ENCODE measurements around the gene MOGAT1. TPM values are rescaled to one million over a fixed set of nuclear protein-coding genes. Genes with fewer than 3 reads are reported as not detected.
A peak's percentile ranks its signal among the peaks of the same experiment; 100 is the strongest.

The MOGAT1 gene
- total and polyA plus RNA-seq, 9 of the 15 experiments (the other 6 are each of a cell fraction or from before 2014, with no cell fraction given): not detected

DNA sequence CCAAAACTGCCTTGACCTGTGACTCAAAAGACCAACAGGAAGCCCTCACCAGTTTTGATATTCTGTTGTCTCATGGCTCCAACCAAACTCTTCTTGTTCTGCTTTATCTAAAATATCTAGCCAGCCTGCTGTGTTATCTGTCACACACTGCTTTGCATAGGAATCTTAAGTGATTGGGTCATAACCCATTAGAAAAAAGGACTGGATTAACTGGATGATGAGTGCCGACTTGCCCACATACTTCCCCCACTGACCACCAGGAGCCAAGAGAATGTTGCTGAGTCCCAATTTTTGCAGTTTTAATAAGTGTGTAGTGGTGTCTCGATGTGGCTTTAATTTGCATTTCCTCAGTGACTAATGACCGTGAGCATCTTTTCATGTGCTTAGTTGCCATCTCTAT is 6.5 kb downstream of the MOGAT1 start (continued):
- TF ChIP-seq, protein P1, sequence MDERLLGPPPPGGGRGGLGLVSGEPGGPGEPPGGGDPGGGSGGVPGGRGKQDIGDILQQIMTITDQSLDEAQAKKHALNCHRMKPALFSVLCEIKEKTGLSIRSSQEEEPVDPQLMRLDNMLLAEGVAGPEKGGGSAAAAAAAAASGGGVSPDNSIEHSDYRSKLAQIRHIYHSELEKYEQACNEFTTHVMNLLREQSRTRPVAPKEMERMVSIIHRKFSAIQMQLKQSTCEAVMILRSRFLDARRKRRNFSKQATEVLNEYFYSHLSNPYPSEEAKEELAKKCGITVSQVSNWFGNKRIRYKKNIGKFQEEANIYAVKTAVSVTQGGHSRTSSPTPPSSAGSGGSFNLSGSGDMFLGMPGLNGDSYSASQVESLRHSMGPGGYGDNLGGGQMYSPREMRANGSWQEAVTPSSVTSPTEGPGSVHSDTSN (CRISPR knock-in tag; IDR thresholded peaks at IDR 0.05; ENCODE audit: low read depth): no peak
- TF ChIP-seq, protein P1 (tag; conservative IDR thresholded peaks at IDR 0.05; ENCODE audit: low read depth): no peak
- TF ChIP-seq KLF13 (tag; IDR thresholded peaks at IDR 0.05; ENCODE audit: borderline replicate concordance, low read depth) (no peak), RBM22 (IDR thresholded peaks at IDR 0.05; ENCODE audit: low read depth, low read length, poor library complexity, severe bottlenecking) (no peak), RCOR1 (IDR thresholded peaks at IDR 0.05; ENCODE audit: borderline replicate concordance in 1 of 2, low read depth in 2 of 2, low read length in 2 of 2) (no peak), CHD2 (IDR thresholded peaks at IDR 0.05; ENCODE audit: low read depth, low read length) (no peak), ZNF444 (CRISPR knock-in tag; IDR thresholded peaks at IDR 0.05) (no peak), EZH2 (IDR thresholded peaks at IDR 0.05; ENCODE audit: borderline replicate concordance, low read depth, low read length) (no peak), PTTG1 (tag; IDR thresholded peaks at IDR 0.05; ENCODE audit: low read depth) (no peak), ZNF316 (IDR thresholded peaks at IDR 0.05) (peak; percentile 31; the same call in 1 of the 2 replicates), C11orf30 (IDR thresholded peaks at IDR 0.05; ENCODE audit: low read depth) (peak; percentile 26; the same call in 1 of the 2 replicates), LCOR (CRISPR knock-in tag; IDR thresholded peaks at IDR 0.05) (no peak), ZNF696 (CRISPR knock-in tag; conservative IDR thresholded peaks at IDR 0.05) (no peak), NR2C1 (IDR thresholded peaks at IDR 0.05) (no peak), NR2C1 (tag; IDR thresholded peaks at IDR 0.05) (no peak)
- TF ChIP-seq, protein P2, sequence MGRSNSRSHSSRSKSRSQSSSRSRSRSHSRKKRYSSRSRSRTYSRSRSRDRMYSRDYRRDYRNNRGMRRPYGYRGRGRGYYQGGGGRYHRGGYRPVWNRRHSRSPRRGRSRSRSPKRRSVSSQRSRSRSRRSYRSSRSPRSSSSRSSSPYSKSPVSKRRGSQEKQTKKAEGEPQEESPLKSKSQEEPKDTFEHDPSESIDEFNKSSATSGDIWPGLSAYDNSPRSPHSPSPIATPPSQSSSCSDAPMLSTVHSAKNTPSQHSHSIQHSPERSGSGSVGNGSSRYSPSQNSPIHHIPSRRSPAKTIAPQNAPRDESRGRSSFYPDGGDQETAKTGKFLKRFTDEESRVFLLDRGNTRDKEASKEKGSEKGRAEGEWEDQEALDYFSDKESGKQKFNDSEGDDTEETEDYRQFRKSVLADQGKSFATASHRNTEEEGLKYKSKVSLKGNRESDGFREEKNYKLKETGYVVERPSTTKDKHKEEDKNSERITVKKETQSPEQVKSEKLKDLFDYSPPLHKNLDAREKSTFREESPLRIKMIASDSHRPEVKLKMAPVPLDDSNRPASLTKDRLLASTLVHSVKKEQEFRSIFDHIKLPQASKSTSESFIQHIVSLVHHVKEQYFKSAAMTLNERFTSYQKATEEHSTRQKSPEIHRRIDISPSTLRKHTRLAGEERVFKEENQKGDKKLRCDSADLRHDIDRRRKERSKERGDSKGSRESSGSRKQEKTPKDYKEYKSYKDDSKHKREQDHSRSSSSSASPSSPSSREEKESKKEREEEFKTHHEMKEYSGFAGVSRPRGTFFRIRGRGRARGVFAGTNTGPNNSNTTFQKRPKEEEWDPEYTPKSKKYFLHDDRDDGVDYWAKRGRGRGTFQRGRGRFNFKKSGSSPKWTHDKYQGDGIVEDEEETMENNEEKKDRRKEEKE (IDR thresholded peaks at IDR 0.05; ENCODE audit: borderline replicate concordance in 1 of 2, control insufficient read depth in 1 of 2, low read depth in 2 of 2, low read length in 1 of 2): no peak
- TF ChIP-seq, protein P3, sequence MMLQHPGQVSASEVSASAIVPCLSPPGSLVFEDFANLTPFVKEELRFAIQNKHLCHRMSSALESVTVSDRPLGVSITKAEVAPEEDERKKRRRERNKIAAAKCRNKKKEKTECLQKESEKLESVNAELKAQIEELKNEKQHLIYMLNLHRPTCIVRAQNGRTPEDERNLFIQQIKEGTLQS (IDR thresholded peaks at IDR 0.05): no peak
- TF ChIP-seq, protein P3 (CRISPR knock-in tag; conservative IDR thresholded peaks at IDR 0.05): no peak
- TF ChIP-seq, protein P4, sequence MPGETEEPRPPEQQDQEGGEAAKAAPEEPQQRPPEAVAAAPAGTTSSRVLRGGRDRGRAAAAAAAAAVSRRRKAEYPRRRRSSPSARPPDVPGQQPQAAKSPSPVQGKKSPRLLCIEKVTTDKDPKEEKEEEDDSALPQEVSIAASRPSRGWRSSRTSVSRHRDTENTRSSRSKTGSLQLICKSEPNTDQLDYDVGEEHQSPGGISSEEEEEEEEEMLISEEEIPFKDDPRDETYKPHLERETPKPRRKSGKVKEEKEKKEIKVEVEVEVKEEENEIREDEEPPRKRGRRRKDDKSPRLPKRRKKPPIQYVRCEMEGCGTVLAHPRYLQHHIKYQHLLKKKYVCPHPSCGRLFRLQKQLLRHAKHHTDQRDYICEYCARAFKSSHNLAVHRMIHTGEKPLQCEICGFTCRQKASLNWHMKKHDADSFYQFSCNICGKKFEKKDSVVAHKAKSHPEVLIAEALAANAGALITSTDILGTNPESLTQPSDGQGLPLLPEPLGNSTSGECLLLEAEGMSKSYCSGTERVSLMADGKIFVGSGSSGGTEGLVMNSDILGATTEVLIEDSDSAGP (CRISPR knock-in tag; IDR thresholded peaks at IDR 0.05): no peak
- TF ChIP-seq, protein P5, sequence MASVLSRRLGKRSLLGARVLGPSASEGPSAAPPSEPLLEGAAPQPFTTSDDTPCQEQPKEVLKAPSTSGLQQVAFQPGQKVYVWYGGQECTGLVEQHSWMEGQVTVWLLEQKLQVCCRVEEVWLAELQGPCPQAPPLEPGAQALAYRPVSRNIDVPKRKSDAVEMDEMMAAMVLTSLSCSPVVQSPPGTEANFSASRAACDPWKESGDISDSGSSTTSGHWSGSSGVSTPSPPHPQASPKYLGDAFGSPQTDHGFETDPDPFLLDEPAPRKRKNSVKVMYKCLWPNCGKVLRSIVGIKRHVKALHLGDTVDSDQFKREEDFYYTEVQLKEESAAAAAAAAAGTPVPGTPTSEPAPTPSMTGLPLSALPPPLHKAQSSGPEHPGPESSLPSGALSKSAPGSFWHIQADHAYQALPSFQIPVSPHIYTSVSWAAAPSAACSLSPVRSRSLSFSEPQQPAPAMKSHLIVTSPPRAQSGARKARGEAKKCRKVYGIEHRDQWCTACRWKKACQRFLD (CRISPR knock-in tag; IDR thresholded peaks at IDR 0.05): no peak
